ENCODE results near the gene TCAP.
A peak's percentile ranks its signal among the peaks of the same experiment; 100 is the strongest.

The TCAP gene

GRCh38 chr17:39631403-39631802 is 33.7 kb upstream of the TCAP start:
- H3K27me3 ChIP-seq (ENCODE audit: control insufficient read depth, insufficient read depth, low read length) = peaks cover 30% of the 10 kb centered on the region
- no peak overlapping the region for H3K27ac ChIP-seq (ENCODE audit: low read depth, low read length)
- no peak overlapping the region for H3K9ac ChIP-seq (ENCODE audit: low read depth, low read length)
- H3K9me3 ChIP-seq (ENCODE audit: control insufficient read depth, insufficient read depth, low read length) = no peaks in the 10 kb centered on the region
- no peaks in the 10 kb centered on the region for H3K36me3 ChIP-seq (ENCODE audit: control insufficient read depth, insufficient read depth, low read length)
- H3K4me3 ChIP-seq (ENCODE audit: low read depth, low read length) = no peak overlapping the region
- peaks cover 63% of the 10 kb centered on the region for H3K4me1 ChIP-seq (ENCODE audit: control insufficient read depth, insufficient read depth, low read length)

GRCh38 chr17:39632153-39632941 is 32.8 kb upstream of the TCAP start:
- Histone ChIP-seq H3K36me3 (ENCODE audit: control insufficient read depth, insufficient read depth, low read length) (no peaks in the 10 kb centered on the region), H3K4me3 (ENCODE audit: low read depth, low read length) (no peak overlapping the region), H3K9ac (ENCODE audit: low read depth, low read length) (no peak overlapping the region), H3K4me1 (ENCODE audit: control insufficient read depth, insufficient read depth, low read length) (peaks cover 67% of the 10 kb centered on the region), H3K27ac (ENCODE audit: low read depth, low read length) (no peak overlapping the region), H3K27me3 (ENCODE audit: control insufficient read depth, insufficient read depth, low read length) (peaks cover 21% of the 10 kb centered on the region), H3K9me3 (ENCODE audit: control insufficient read depth, insufficient read depth, low read length) (no peaks in the 10 kb centered on the region)

- H3K9ac ChIP-seq (ENCODE audit: low read depth, low read length) = no peak overlapping the region
Measured at GRCh38 chr17:39633570-39634183, 31.5 kb upstream of the TCAP start.

GRCh38 chr17:39634384-39634871 is 30.7 kb upstream of the TCAP start:
- H3K4me3 ChIP-seq (ENCODE audit: low read depth, low read length) = no peak overlapping the region
- peaks cover under 1% of the 10 kb centered on the region; the same call in 1 of the 2 replicates for H3K27me3 ChIP-seq (ENCODE audit: control insufficient read depth, insufficient read depth, low read length)
- no peaks in the 10 kb centered on the region for H3K9me3 ChIP-seq (ENCODE audit: control insufficient read depth, insufficient read depth, low read length)
- H3K9ac ChIP-seq (ENCODE audit: low read depth, low read length) = no peak overlapping the region
- H3K36me3 ChIP-seq (ENCODE audit: control insufficient read depth, insufficient read depth, low read length) = no peaks in the 10 kb centered on the region
- H3K4me1 ChIP-seq (ENCODE audit: control insufficient read depth, insufficient read depth, low read length) = peaks cover 60% of the 10 kb centered on the region
- peak overlapping the region; percentile 5 for H3K27ac ChIP-seq (ENCODE audit: low read depth, low read length)

More at GRCh38 chr17:39633570-39634183, 31.5 kb upstream of the TCAP start:
- Histone ChIP-seq H3K27me3 (ENCODE audit: control insufficient read depth, insufficient read depth, low read length) (peaks cover 8% of the 10 kb centered on the region), H3K36me3 (ENCODE audit: control insufficient read depth, insufficient read depth, low read length) (no peaks in the 10 kb centered on the region), H3K4me3 (ENCODE audit: low read depth, low read length) (no peak overlapping the region), H3K4me1 (ENCODE audit: control insufficient read depth, insufficient read depth, low read length) (peaks cover 65% of the 10 kb centered on the region), H3K27ac (ENCODE audit: low read depth, low read length) (no peak overlapping the region), H3K9me3 (ENCODE audit: control insufficient read depth, insufficient read depth, low read length) (no peaks in the 10 kb centered on the region)

- Histone ChIP-seq H3K9ac (ENCODE audit: low read depth, low read length) (no peak overlapping the region), H3K4me1 (ENCODE audit: control insufficient read depth, insufficient read depth, low read length) (peaks cover 58% of the 10 kb centered on the region)
Measured at GRCh38 chr17:39635614-39636176, 29.5 kb upstream of the TCAP start.

GRCh38 chr17:39636587-39636926 is 28.6 kb upstream of the TCAP start:
- Histone ChIP-seq H3K36me3 (ENCODE audit: control insufficient read depth, insufficient read depth, low read length) (no peaks in the 10 kb centered on the region), H3K4me3 (ENCODE audit: low read depth, low read length) (peak overlapping the region; percentile 74), H3K4me1 (ENCODE audit: control insufficient read depth, insufficient read depth, low read length) (peaks cover 51% of the 10 kb centered on the region), H3K27me3 (ENCODE audit: control insufficient read depth, insufficient read depth, low read length) (no peaks in the 10 kb centered on the region), H3K27ac (ENCODE audit: low read depth, low read length) (peak overlapping the region; percentile 83), H3K9me3 (ENCODE audit: control insufficient read depth, insufficient read depth, low read length) (no peaks in the 10 kb centered on the region), H3K9ac (ENCODE audit: low read depth, low read length) (no peak overlapping the region)

More at GRCh38 chr17:39635614-39636176, 29.5 kb upstream of the TCAP start:
- H3K4me3 ChIP-seq (ENCODE audit: low read depth, low read length) = no peak overlapping the region
- H3K27me3 ChIP-seq (ENCODE audit: control insufficient read depth, insufficient read depth, low read length) = no peaks in the 10 kb centered on the region
- no peaks in the 10 kb centered on the region for H3K9me3 ChIP-seq (ENCODE audit: control insufficient read depth, insufficient read depth, low read length)
- H3K27ac ChIP-seq (ENCODE audit: low read depth, low read length) = no peak overlapping the region
- no peaks in the 10 kb centered on the region for H3K36me3 ChIP-seq (ENCODE audit: control insufficient read depth, insufficient read depth, low read length)

GRCh38 chr17:39636927-39637736 is 28.0 kb upstream of the TCAP start, which contains the start of gene STARD3:
STARD3 (plus strand) TSS chr17:39637144; CDS start chr17:39653532, 16,388 bp downstream.
- Histone ChIP-seq H3K4me3 (ENCODE audit: low read depth, low read length) (peak within 1 kb of the TSS; percentile 74), H3K9ac (ENCODE audit: low read depth, low read length) (peak within 1 kb of the TSS; percentile 31; the same call in 1 of the 2 replicates), H3K36me3 (ENCODE audit: control insufficient read depth, insufficient read depth, low read length) (no peaks in the 10 kb centered on the region), H3K27me3 (ENCODE audit: control insufficient read depth, insufficient read depth, low read length) (no peaks in the 10 kb centered on the region), H3K9me3 (ENCODE audit: control insufficient read depth, insufficient read depth, low read length) (no peaks in the 10 kb centered on the region), H3K4me1 (ENCODE audit: control insufficient read depth, insufficient read depth, low read length) (peaks cover 45% of the 10 kb centered on the region), H3K27ac (ENCODE audit: low read depth, low read length) (peak within 1 kb of the TSS; percentile 83)

- Histone ChIP-seq H3K27me3 (ENCODE audit: control insufficient read depth, insufficient read depth, low read length) (no peaks in the 10 kb centered on the region), H3K9me3 (ENCODE audit: control insufficient read depth, insufficient read depth, low read length) (no peaks in the 10 kb centered on the region), H3K36me3 (ENCODE audit: control insufficient read depth, insufficient read depth, low read length) (no peaks in the 10 kb centered on the region), H3K4me1 (ENCODE audit: control insufficient read depth, insufficient read depth, low read length) (peaks cover 42% of the 10 kb centered on the region), H3K4me3 (ENCODE audit: low read depth, low read length) (peak overlapping the region; percentile 74; the same call in 1 of the 2 replicates), H3K9ac (ENCODE audit: low read depth, low read length) (no peak overlapping the region), H3K27ac (ENCODE audit: low read depth, low read length) (no peak overlapping the region)
Measured at GRCh38 chr17:39638317-39638716, 26.8 kb upstream of the TCAP start.

GRCh38 chr17:39639043-39639442 is 26.1 kb upstream of the TCAP start:
- H3K36me3 ChIP-seq (ENCODE audit: control insufficient read depth, insufficient read depth, low read length) = no peaks in the 10 kb centered on the region
- no peaks in the 10 kb centered on the region for H3K9me3 ChIP-seq (ENCODE audit: control insufficient read depth, insufficient read depth, low read length)
- no peak overlapping the region for H3K4me3 ChIP-seq (ENCODE audit: low read depth, low read length)
- H3K9ac ChIP-seq (ENCODE audit: low read depth, low read length) = no peak overlapping the region
- no peaks in the 10 kb centered on the region for H3K27me3 ChIP-seq (ENCODE audit: control insufficient read depth, insufficient read depth, low read length)
- H3K4me1 ChIP-seq (ENCODE audit: control insufficient read depth, insufficient read depth, low read length) = peaks cover 42% of the 10 kb centered on the region
- H3K27ac ChIP-seq (ENCODE audit: low read depth, low read length) = no peak overlapping the region

GRCh38 chr17:39639566-39640458 is 25.3 kb upstream of the TCAP start:
- Histone ChIP-seq H3K9ac (ENCODE audit: low read depth, low read length) (no peak overlapping the region), H3K27me3 (ENCODE audit: control insufficient read depth, insufficient read depth, low read length) (no peaks in the 10 kb centered on the region), H3K4me3 (ENCODE audit: low read depth, low read length) (no peak overlapping the region), H3K9me3 (ENCODE audit: control insufficient read depth, insufficient read depth, low read length) (no peaks in the 10 kb centered on the region), H3K36me3 (ENCODE audit: control insufficient read depth, insufficient read depth, low read length) (no peaks in the 10 kb centered on the region), H3K4me1 (ENCODE audit: control insufficient read depth, insufficient read depth, low read length) (peaks cover 39% of the 10 kb centered on the region), H3K27ac (ENCODE audit: low read depth, low read length) (peak overlapping the region; percentile 33)
